GM19193 (cell line): ENCODE measurements around the gene SLC1A2.

Experiments
- POLR2A ChIP-seq: IDR thresholded peaks from 4 replicates; pipeline ENCODE4 v1.6.1; 2011; ENCODE audit not compliant: insufficient read depth, insufficient read length; ENCODE audit errors: extremely low read depth

The SLC1A2 gene

DNA sequence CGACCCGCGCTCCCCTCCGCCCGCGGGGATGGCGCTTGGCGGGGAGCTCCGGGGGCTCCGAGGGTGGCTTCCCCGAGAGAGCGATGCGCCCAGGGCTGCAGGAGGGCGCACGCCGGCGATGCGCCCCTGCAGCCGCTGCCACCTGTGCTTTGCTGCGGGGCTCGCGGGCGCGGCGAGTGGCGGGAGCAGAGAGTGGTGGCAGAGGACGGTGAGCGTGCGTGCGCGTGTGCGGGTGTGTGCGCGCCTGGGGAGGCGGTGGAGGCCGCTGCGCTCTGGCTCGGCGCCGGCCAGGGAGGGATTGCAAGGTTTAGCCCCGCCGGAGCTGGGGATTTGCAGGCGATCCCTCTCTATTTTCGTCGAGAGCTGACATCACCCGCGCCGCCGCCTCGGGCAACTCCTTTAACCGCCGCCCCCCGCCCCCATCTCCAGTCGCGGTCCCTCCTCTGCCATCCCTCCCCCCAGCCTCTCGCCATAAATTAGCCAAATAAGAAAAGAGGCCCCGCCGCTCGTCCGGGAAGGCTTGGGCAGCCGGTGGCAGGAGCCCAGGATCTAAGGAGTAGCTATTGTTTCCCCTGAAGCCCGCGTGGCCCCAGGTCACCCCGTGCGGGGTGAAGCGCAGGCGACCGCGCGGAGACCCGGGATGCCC, at the start of gene SLC1A2:
Gene SLC1A2 (minus strand): TSS at position 375 of the 646 bp plus-strand sequence. CDS start 592 bp downstream, outside the sequence.
- TF ChIP-seq POLR2A, result no peak

DNA sequence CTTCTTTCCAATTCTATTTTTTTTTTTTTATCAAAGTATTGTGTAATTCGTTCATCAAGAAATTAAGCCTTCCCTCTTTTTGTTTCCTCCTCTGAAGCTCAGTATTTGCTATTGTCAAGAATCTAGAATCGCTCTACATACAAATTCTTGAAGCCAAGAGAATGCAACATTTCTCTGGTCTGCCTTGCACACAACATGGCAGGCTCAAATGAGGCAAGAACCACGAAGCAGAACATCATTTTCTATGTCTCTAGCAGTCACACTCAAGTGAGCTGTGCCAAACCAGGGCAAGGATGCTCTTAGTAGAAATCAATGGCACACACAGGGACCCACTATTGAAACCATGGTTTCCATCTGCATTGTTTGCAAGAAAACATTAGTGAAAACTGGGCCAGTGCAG, 46.7 kb upstream of the SLC1A2 start:
- no peak for TF ChIP-seq POLR2A

DNA sequence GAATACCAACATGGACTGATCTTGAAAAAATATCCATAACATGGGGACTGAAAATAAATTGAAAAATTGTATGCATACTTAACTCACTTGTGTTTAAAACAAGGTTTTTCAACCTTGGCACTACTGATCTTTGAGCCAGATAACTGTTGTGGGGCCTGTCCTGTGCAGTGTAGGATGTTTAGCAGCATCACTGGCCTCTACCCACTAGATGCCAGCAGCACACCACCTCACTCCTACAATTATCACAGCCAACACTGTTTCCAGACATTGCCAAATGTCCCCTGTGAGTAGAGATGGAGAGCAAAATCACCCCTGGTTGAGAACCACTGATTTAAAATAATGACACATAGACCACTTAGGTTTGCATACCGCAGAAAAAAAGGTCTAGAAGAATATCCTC, 45.0 kb upstream of the SLC1A2 start:
- no peak for TF ChIP-seq POLR2A

DNA sequence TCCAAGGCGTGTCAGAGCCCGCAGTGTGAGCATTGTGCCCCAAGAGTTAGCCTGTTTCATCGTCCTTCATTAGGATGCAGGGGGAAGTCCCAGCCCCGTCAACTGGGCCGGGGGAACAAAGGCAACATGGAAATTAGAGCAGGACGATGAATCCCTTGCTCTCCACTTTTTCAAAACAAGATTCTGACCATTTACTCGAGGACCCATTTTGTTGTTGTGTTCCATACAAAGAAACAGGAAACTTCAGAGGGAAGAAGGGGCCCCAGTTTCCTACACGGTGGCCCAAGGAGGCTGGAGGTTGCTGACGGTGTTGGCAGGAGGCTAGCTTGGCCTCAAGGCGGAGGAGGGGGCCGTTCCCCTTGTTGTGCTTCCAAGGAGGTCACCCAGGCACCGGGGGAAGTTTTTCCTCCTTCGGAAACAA, 44.0 kb upstream of the SLC1A2 start:
- TF ChIP-seq POLR2A, result no peak

DNA sequence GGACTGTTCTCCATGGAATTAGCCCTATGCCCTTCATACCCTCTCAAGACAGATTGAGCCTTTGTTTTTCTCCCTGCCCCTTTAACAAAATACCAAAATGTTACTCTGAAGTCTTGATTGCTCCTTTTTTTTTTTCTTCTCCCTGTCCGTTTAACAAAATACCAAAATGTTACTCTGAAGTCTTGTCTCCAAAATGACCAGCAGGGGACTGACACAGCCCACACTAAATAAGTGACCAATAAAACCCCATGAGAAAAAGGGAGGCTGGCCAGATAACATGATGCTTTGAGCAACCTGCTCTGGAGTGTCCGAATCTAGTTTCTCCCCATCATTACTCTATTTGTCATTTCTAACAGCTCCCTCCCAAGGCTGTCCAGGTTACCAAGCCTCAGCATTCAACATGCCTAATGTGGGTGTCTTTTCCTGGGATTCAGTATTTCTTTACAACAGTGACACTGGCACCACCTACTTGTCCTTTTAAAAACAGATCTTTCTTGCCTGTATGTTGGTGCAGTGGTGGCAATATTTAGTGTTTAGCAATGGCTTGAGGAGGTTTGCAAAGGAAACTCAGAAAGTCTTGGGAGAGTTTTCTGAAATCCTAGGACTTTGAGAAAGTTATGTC, 42.7 kb upstream of the SLC1A2 start:
- no peak for TF ChIP-seq POLR2A

DNA sequence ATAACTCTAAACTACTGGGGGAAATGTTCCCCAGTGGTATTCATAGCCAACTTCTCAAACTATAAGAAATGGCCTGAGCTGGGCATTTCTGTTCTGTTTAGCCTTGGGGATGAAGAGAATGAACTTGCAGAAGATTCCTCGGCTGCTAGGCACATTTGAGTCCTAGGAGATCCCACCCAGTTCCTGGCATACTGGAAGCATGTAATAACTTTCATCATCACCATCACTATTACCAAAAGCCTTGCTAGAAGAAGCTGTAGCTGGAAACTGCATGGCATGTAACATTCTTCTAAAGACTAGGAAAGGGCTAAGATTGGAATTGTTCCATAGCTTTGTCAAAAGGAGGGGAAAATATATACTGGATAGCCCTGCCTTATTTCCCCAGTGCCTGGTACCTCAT, 40.1 kb upstream of the SLC1A2 start:
- TF ChIP-seq POLR2A, result no peak

DNA sequence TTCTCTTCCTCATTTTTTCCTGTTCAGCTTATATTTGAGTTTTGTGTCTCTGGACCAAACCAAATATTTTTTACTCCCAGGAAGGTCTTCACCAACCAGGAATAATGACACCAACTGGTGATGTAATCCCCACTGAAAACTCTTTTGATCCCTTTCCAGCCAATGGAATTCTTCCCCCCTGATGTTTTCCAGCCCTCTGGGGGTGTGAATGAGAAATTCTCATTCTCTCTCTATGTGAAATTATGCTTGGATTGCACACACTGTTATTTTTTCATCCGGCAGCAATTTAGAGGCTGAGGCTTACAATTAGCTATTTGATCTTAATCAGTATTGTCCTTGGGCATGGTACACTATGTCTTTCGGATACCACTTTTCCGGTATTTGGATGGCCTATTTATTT, 39.5 kb upstream of the SLC1A2 start:
- TF ChIP-seq POLR2A, result no peak

DNA sequence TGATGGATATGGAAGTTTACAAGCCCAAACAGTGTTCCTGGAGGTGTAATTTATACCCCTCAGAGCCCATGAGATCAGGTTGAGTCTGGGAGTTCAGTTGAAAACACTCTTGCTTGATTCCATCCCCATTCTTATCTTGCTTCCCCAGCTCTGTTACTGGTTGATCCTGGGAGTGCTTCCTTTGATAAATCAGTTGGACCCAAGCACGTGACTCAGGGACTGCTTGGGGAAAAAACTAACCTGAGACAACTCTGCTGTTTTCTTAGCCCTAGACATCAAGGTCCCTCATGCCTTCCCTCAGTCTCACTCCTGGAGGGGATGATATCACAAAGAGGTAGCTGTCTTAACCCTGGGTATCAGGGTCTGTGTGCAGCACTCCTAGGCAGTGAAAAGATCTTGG, 35.0 kb upstream of the SLC1A2 start:
- TF ChIP-seq POLR2A, result no peak

DNA sequence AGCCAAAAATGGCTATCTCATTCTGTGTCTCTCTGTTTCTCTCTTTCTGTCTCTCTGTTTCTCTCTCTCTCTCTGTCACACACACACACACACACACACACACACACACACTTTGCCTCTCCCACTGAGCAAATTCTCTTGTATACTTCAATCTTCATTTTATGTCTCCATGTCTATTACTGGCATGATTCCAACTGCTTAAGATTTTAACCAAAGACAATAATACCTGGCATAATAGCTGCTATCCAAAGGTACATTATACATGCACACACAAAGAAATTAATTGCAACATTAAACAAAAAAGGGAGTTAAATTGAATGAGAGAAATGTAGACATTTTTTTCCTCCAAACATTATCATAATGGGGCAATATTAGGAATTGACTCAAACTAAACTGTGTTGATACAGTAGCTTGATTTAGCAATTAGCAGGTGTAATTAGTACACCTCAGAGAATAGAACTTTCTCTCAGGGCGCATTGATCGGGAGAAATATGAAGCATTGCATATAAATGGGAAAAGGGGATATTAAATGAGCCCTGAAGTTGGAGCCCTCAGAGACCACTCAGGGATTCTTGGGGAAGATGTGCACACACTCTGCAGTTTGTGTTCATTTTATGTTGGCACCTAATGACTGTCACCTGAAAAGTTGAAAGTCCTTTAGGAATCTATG, 17.4 kb upstream of the SLC1A2 start:
- no peak for TF ChIP-seq POLR2A

DNA sequence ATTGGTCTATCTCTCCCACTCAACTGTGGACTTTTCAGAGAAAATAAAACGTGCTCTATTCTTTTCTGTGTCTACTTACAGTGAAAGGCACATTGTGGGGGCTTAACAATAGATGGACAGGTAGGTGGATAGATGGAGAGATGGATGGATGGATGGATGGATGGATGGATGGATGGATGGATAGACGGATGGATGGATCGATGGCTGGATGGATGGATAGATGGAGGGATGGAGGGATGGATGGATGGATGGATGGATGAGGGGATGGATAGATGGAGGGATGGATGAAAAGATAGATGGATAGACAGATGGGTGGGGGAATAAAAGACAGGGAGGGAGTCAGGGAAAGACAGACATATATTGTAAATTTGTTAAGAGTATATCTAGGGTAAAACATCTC, 14.2 kb upstream of the SLC1A2 start:
- TF ChIP-seq POLR2A, result no peak

DNA sequence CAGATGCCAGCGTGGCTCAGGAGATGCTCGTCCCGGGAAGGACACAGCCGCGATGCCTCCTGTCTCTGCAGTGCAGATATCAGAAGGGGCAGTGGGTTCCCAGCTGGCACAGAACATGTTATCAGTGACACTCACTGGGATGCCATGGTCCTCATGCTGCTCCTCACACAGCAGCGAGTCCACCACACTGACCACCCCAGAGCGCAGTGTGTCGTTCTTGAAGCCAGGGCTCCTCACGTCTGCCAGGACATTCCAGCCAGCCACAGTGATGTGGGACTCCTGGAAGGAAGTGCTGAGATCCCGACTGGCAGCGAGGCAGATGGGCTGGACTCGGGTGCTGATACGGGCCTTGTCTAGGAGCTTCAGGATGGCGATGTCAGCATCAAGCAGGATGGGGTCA, 13.1 kb upstream of the SLC1A2 start:
- TF ChIP-seq POLR2A, result no peak

DNA sequence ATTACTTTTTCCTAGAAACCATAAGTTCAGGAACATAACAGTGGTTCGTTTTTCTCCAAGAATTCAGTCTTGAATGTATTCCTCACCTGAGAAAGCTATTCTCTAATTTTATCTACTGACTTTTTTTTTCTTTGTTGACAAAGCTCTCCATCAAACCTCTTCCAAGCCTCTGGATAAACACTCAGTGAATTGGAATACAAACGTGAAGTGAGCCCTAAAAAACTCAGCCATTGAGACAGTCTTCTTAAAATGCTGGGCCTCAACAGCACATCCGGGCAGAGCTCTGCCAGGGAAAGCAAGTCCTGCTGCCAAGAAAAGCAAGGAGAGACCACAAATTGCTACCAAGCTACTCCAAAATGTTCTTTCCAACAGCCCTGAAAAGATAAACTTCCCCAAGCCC, 7.7 kb upstream of the SLC1A2 start:
- TF ChIP-seq POLR2A, result no peak

DNA sequence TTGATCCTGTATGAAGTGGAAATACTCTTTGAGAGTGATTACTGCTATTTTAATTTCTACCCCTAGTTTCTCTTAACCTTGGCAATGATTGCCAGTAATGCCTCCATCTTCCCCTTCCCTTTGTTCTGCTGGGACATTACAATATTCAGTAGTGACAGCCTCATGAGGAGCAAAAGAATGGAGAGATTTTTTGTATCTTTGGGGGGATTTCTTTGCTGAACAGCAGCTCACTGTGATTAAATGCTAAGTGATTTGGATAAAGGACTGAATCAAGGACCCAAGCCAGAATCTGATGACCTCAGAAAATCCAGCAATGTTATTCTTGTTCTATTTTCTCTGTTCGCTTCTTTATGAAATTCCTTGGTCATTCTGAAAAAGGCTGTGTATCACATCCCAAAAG, 7.0 kb upstream of the SLC1A2 start:
- no peak for TF ChIP-seq POLR2A

DNA sequence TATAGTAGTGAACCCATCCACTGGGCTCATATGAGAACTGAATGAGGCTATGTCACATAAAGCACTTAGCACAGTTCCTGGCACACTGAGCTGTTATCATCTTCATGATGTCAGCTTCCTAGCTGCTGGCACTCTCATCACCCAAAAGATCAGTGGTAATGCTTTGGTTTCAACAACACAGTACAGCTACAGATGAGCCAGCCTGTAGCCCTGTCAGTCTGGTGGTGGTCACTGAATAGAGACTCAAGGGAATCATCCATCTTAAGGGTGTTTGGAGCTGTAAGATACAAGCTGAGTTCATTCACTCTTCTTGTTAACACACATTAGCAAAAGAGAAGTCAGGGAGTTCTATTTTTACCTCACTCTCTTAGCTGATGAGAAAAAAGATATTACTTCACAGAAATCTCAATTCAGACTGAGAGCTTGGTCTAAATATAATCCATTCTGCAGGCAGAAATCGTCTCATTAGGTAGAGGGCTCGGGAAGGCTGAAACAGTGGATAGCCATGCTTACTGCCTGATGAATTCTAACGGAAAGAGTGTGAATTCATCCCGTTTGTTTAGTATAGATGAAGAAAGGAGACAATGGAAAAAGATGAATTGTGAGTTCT, 6.3 kb upstream of the SLC1A2 start:
- TF ChIP-seq POLR2A, result no peak

DNA sequence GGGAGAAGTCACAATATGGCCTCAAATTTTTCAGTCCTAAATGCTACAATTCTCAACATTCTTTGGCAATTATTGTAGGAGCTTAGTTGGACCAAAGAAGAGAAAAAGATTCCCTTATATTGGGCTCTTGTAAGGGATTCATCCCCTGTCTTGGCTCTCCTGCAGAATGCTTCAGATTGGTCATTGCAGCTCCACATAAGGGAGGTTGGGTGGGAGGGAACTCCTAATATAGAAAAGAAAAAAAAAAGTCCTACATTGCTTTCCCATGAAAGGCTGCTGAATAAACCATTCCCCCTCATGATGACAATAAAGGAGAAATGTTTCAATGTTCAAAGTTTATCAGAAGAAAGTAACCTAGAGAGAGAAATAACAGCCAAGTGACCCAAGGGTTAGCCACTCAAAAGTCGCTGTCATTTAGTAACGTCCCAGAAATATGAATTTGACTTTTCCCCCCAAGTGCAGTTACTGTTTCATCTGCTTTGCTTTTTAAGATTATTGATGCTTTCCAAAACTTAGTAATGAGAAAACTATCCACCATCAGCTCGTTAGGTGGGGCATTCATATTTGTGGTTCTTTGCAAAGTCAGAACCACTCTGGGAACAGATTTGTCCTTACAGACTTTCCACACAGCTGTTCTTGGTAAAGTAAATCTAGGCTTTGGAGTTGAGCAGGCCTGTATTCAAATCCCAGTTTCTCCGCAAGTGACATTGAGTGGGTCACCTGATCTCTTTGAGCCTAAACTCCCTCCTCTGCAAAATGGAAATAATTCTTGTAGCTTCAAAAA, 5.0 kb upstream of the SLC1A2 start:
- TF ChIP-seq POLR2A, result no peak

DNA sequence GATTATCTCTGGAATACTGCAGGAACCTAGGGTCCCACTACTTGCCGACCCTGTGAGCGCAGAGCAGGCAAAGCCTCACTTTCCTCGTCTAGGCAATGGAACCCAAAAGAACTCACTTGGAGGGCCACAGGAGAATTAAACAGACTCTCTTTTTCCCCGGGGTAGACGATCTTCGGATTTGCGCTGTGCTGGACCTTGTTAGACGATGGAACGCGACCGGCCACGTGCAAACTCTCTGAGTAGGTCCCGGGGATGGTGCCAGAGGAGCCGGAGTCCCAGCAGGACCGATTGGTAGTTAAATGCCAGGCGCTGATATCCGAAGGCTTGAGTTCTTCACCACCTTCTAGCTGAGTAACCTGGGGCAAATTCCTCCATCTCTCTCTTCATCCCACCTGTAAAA, 1.0 kb upstream of the SLC1A2 start:
- no peak for TF ChIP-seq POLR2A

DNA sequence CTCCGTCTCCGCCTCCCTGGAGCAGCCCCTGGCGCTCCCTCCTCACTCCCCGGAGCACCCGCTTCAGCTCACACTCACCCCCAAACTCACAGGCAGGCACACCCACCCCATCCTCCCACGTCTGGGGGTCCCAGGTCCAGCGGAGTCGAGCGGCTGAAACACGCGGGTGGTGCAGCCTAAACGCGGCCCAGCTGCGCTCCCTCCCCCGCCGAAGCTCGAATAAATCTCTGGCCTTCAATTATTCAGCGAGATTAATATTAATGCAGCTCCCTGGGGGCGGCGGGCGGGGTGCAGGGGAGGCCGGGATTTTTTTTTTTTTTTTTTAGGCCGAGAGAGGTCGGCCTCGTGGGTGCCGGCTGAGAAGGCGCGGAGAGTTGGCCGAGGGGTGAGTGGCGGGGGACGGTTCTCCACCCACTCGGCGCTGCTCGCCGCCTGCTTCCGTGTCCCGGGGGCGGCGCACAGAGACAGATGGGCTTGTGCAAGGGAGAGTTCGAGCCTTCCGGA, 524 bp upstream of the SLC1A2 start:
- no peak for TF ChIP-seq POLR2A
